NCI-H1930 (cell line): ENCODE measurements around the gene WNK2.

ENCODE experiments used
- DNase-seq, 2 experiments: peaks; one replicate each; lab custom pipeline; 2025; lab: John Stamatoyannopoulos, UW

Gene WNK2

DNA sequence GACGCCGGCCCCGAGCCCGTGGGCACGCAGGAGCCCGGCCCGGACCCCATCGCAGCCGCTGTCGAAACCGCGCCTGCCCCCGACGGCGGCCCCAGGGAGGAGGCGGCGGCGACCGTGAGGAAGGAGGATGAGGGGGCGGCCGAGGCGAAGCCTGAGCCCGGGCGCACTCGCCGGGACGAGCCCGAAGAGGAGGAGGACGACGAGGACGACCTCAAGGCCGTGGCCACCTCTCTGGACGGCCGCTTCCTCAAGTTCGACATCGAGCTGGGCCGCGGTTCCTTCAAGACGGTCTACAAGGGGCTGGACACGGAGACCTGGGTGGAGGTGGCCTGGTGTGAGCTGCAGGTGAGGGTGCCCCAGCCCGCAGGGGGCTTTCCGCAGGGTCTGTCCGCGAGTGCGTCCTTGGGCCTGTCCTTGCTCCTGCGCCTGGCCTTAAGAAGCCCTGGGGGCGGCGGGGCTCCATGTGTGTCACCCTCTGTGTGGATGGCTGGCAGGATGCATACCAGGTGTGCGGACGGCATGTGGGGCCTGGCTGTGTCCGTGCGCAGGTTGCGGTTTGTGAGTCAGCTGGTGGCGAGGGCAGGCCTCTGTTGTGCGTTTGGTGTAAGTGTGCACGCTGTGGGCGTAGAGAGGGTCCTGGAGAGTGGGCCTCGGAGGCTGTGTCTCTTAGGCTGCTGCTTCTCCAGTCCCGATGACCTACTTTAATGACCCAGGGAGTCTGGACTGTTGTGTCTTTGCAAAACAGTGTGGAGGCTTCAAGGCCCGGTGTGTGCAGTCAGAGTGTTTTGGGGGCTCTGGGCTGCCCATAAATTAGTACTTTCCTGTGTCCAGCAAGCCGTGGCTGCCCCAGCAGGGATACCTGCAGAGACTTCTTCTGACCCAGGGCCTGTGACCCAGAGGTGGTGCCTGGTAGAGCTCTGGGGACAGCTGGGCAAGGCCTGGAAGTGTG, 1.6 kb downstream of the WNK2 start:
- no peak for DNase-seq

DNA sequence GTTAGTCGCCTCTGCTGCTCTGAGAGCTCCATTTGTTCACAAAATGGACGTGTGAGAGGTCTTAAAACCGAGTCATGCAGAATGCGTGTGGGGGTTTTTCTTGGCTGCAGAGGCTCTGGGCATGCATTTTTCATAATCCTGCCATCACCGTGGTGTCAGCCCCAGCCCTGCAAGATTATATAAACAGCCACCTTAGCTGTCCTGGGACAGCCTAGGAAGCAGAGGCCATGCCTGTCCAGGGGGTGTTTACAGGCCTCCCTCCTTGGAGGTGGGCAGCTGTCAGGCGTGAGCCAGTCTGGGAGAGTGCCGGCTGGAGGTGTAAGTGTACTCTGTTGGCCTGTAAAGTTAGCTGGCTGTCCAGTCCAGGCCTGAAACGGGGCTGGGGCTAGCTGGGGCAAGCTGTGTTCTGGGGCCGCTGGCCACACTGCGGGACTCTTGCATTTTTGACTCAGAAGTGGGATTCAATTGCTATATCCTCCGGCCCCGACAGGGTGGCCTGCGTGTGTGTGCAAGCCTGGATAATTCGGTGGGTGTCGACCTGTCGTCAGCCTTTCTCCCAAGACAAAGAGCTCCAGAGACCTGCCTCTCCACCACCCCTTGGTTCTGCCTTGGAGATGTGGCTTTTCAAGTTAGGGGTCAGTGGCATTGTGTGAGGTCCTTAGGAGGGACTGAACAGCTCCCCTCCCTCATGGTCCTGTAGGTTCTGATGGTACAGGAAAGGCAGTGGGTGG, 2.4 kb downstream of the WNK2 start:
- no peak for DNase-seq

DNA sequence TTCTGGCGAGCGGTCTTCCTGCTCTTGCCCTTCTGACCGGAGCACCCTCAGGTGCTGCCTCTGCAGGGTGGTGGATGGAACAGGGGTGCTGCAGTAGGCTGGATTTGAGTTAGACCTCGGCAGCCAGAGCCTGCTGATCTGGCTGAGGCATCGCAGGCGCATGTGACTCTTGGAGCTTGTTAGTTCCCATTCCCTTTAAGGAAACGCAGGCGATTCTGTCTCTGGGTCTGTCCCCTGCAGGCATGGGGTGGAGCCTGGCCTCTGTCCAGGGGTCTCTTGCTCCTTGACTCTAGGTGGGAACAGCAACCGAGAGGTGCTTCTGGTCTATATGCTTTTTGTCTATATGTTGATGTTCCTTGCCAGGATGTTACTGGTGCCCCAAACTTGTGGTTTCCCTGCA, 3.1 kb downstream of the WNK2 start:
- no peak for DNase-seq

DNA sequence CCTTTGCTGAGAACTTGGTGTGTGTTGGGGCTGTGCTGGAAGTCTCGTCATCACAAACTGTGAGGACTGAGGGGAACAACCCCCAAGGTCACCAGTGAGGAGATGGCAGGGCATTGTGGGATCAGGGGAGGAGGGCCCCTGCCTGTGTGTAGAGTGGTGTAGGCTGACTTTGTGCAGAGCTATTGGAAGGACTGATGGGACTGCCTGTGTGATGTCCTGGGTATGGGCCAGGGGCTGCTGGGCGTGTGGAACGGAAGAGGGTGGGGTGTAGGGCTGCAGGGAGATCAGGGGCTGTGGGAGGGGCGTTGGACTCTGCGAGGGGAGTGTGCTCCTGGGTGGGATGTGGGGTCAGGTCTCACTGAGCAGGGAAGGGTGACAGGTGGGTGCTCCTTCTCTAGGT, 3.6 kb downstream of the WNK2 start:
- no peak for DNase-seq

DNA sequence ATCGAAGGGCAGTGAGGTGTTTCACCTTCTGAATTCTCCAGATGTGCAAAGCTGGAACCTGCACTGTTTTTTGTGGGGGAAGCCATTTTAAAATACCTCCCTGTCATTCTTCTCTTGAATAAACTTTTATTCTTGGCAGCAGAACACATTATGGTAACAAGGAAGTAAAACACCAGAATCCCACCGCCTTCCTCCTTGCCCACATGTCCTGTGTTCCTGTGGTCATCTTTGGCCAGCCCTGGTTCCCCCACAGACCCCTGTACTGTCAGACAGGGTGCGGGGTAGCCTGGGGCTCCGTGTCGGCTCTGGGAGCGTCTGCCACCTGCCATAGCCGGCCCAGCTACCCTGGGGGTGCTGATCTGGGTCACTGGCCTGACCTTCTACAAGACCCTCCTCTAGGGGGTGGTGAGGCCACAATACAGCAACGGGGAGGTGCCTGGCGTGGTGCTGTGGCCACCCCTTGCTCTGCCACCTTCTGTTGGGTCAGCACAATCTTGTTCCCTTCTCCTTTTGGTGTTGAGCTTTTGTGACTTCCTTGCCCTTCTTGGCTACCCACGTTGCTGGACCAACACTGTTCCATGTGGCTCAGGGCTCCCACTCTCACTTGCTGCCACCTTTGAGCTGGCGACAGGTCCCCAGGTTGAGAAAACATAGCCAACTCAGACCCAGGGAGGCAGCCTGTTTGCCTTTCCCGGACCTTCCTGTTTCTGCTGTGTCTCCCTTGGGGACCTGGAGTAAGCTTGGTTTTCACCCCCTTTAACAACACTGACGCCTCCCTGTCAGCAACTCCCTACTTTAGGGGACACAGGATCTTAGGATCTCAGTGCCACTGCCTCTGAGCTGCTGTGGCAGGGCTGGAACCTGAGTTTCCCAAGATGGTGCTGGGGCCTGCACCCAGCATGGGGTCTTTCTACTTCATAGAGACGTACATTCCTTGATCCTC, 4.8 kb downstream of the WNK2 start:
- no peak for DNase-seq

- no peak for DNase-seq
These were observed 5.6 kb downstream of the WNK2 start for GRCh38 chr9:93189369-93190132.

DNA sequence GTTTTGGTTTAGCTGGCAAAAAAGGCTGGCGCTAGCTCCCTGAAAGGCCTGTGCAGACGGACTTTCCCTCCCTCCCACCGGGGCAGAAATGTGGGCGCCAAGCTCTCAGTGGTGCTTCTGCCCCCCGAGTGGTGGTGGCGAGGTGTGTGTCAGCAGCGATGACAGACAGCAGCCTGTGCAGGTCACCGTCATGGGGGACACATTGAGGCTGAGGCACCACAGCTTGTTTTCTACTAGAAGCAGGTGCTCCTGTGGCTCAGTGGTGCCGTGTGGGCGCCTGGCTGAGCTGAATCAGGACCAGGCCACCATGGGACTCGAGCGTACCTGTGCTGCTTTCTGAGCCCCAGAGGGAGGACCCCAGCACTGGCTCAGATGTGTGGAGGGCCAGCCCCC, 6.2 kb downstream of the WNK2 start:
- no peak for DNase-seq

GRCh38 chr9:93190656-93191353, 6.9 kb downstream of the WNK2 start:
- no peak for DNase-seq

GRCh38 chr9:93191354-93191660, 7.4 kb downstream of the WNK2 start:
- DNase-seq: no peak

GRCh38 chr9:93192721-93193387, 8.9 kb downstream of the WNK2 start:
- DNase-seq: no peak

DNA sequence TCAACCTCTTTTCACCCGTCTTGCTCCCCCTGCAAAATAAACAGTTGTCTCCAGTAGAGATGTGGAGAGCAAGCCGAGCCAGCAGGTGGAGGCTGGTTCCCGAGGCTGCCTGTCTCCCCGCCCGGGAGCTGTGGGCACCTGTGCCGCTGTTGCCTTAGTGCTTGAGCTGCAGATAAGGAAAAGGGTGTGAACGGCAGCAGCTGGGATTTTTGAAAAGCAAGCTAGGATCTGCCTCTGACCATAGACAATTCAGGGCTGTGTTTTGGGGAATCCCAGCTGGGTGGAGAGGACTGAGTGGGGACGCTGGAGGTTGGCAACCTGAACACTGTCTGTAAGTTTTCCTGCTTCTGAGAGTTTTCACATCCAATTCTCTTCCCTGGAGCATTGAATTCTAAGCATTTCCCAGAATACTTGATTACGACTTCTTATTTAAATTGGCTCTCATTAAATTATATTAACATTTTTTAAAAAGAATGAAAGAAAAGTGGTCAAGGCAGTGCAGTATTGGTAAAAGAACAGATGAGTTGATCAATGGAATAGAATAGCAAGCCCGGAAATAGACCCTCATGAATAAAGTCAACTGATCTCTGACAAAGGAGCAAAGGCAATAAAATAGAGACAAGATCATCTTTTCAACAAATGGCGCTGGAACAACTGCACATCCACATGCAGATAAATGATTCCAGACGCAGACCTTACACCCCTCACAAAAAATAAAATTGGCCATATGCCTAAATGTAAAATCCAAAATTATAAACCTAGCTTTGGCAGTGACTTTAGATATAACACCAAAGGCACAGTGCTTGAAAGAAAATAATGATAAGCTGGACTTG, 9.7 kb downstream of the WNK2 start:
- DNase-seq: no peak

DNA sequence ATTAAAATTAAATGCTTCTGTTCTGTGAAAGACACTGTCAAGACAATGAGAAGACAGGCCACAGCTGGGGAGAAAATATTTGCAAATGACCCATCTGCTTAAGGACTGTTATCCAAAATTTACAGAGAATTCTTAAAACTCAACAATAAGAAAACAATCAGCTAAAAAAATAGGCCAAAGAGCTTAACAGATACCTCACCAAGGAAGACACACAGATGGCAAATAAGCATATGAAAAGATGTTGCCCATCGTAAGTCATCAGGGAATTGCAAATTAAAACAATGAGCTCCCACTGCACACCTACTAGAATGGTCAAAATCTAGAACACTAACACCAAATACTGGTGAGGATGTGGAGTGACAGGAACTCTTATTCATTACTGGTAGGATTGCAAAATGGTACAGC, 10.3 kb downstream of the WNK2 start:
- no peak for DNase-seq

DNA sequence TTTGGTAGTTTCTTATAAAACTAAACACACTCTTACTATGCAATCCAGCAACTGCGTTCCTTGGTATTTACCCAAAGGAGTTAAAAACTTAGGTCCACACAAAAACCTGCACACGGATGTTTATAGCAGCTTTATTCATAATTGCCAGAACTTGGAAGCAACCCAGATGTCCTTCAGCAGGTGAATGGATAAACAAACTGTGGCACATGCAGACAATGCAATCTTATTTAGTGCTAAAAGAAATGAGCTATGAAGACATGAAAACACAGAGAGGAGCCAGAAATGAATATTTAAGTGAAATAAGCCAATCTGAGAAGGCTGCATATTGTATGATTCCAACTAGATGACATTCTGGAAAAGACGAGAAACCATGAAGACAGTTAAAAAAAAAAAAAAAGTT, 10.7 kb downstream of the WNK2 start:
- no peak for DNase-seq

- DNase-seq: no peak
These were observed 12.4 kb downstream of the WNK2 start for GRCh38 chr9:93196096-93197055.

GRCh38 chr9:93197670-93198069, 13.7 kb downstream of the WNK2 start:
- DNase-seq: no peak

GRCh38 chr9:93198117-93198837, 14.3 kb downstream of the WNK2 start:
- DNase-seq: no peak

- DNase-seq: no peak
These were observed 15.1 kb downstream of the WNK2 start for GRCh38 chr9:93198838-93199625.
